GM20000 (cell line): ENCODE measurements around the gene TICRR.
A peak's percentile ranks its signal among the peaks of the same experiment; 100 is the strongest.

ENCODE experiments used
- DNase-seq: peaks from one replicate; pipeline ENCODE4 v3.0.0; 2012; ENCODE audit warnings: low spot score
- TF ChIP-seq, protein P1 (sequence below): IDR thresholded peaks from 2 replicates; pipeline ENCODE4 v1.5.1; 2012; ENCODE audit warnings: mild to moderate bottlenecking, control low read depth; ENCODE audit errors: extremely low read depth, missing control alignments

Gene TICRR

DNA sequence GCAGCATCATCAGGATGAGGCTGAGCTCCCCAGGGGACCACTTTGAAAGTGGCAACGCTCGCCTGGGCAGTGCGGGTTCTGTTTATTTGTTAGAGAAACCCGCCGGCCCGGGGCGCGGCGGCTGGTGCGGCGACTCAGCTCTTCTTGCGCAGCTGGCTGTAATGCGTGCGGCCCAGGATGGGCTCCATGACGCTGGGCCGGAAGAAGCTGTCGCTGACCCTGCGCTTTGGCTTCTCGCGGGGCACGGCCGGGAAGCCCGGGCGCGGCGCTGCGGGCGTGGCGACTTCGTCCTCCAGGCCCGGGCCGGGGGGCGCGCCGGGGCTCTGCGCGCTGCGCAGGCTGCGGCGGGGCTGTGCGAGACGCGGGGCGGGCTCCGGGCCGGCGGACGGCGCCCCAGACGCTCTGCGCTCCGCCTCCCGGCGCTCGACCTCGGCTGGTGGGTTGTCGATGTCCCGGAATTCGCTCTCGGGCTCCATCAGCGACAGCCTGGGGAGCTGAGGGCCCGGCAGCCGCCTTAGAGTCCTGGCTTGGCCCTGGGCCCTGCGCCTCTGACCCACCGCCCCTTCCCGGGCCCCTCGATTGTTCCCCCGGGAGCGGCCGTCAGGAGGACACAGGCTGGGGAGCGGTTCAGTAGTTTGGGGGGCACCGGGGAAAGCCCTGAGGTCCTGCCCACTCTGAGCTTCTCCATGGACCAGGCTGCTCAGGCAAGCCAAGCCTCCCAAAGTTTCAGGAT lies 90.3 kb downstream of the TICRR start:
- peak; percentile 84 for DNase-seq
- TF ChIP-seq, protein P1, sequence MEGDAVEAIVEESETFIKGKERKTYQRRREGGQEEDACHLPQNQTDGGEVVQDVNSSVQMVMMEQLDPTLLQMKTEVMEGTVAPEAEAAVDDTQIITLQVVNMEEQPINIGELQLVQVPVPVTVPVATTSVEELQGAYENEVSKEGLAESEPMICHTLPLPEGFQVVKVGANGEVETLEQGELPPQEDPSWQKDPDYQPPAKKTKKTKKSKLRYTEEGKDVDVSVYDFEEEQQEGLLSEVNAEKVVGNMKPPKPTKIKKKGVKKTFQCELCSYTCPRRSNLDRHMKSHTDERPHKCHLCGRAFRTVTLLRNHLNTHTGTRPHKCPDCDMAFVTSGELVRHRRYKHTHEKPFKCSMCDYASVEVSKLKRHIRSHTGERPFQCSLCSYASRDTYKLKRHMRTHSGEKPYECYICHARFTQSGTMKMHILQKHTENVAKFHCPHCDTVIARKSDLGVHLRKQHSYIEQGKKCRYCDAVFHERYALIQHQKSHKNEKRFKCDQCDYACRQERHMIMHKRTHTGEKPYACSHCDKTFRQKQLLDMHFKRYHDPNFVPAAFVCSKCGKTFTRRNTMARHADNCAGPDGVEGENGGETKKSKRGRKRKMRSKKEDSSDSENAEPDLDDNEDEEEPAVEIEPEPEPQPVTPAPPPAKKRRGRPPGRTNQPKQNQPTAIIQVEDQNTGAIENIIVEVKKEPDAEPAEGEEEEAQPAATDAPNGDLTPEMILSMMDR = no peak

DNA sequence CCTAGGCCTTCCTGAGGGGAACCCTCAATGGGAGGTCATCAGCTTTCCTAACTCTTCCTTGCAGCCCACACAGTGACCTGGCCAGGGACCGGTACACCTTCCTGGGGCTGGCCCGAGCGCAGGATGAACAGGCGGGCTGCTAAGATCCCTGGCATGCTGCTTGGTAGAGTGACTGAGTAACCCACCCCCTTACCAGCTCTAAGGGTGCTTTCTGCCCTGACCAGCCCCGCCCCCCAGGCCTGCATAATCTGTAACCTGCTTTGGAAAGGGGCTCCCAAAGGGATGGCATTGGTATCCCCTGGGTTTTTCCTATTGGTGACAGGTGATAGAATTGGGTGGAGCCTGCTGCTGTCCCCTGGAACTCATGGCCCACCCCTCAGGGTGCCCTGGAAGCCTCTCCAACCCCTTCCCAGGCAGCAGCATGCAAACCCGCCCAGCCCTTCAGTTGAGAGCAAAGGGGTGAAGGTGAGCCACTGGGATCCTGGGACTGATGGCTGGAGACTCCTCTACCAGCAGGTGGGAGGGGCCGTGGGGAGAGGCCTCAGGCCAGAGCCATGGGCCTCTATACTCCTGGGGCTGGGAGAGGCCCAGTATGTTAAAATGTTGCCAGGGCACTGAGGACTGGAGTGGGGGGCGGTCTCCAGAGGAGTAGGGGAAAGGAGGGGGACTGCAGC lies 91.1 kb downstream of the TICRR start:
- no peak for DNase-seq

DNA sequence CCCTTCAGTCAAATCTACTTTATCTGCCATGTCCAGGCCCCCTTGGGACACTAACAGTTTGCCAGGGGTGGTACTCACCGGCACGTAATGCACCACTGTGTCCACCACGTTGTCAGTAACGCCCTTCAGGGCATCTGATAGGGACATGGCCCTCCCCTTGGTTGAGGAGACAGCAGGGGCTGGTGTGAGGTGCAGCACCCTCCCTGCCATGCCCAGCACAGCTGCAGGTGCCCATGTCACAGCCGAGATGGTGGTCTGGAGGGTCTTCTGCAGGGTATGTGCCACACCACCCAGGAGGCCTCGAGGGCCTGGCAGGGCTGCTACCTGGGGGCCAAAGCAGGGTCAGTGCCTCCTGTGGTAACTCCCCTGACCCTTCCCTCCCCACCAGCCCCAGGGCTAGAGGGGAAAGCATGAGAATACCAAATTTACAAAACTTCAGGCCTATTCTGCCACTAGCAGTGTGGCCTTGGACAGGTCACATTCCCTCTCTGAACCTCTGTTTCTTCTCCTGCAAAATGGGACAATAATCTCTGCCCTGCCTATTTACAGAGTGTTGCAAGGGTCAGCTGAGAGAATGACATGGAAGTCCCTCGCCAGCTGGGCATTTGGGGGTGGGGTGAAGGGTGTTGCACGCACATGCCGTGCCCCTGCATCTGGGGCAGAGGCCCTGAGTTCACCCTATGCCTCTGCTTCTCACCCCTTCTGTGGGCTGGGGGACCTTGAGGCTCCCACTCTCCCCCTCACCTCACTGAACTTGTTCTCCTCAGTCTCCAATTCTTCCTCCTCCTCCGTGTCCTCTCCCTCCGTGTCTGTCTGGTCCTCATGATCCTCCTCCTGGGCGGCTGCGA lies 91.8 kb downstream of the TICRR start:
- TF ChIP-seq, protein P1 = no peak
- no peak for DNase-seq

More for the DNA sequence above, 91.1 kb downstream of the TICRR start:
- TF ChIP-seq, protein P1 = no peak

DNA sequence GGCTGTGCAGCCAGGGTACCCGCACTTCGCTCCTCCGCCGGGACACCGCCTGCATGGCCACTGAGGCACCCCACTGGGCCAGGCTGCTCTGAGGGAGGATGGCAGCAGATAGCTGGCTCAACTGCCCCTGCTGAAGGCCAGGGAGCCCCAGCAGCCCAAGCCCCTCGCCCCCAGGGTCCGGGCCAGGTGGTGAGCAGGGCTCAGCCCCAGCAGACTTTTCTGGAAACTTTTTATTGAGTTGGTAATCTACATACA lies 92.4 kb downstream of the TICRR start:
- TF ChIP-seq, protein P1 = no peak
- DNase-seq = no peak

DNA sequence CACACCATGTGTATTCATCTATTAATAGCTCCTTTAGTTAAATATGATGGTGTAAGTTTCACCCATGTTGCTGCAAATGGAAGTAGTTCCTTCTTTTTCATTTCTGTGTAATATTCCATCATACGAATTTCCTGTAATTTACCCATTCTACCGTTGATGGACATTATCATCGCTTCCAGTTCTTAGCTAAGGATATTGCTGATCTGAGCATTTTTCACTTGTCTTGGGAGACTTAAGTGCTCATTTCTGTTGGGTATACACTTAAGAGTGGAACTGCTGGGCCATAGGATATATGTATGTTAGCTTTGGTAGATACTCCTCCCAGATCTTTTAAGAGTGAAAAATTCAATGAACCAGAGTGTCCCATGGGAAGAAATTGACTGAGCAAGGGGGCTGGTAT lies 92.9 kb downstream of the TICRR start:
- no peak for DNase-seq
- TF ChIP-seq, protein P1 = no peak

DNA sequence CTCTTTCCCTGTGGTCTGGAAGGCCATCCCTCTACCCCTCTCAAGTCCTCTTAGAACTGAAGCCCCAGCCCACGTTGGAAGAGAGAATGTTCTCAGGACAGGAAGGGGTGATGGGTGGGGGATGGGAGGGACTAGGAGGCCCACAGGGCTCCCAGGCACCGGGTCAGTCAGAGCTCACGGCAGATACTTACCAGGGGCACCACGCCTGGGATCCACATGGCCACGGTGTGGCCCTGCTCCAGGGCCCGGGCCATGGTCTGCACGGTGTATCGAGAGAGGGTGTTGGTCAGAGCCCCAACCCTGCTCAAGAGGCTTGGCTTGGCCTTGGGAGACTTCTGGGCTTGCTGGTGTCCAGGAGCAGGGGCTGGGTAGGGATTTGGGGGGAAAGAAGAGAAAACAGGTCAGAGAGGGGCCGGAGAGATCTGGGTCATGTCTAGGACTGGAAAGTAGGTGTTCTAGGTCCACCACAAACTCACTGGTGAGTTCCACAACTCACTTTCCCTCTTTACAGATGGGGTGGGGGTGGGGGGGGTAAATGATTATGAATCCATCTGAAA lies 94.1 kb downstream of the TICRR start:
- TF ChIP-seq, protein P1 = no peak
- no peak for DNase-seq

DNA sequence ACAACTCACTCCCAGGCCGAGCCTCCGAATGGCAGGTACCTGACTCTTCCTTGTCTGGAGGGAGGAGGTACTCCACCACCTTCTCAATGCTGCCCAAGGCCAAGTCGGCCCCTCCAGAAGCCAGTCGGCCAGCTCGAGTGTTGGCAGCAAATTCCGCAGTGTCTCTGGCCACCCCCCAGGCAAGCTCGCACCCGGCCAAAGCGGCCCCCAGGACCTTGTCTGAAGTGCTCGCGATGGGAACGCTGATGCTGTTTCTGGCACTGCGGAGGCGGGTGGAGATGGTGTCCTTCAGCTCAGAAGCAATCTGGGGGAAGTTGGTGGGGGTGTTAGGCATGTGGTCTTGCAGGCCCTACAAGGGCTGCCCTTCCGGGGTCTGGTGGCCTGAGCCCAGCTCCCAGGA lies 94.7 kb downstream of the TICRR start:
- TF ChIP-seq, protein P1 = no peak
- no peak for DNase-seq
